Measurements from ENCODE around the gene MEGF9. TPM values are rescaled to one million over a fixed set of nuclear protein-coding genes. Genes with fewer than 3 reads are reported as not detected.
"Not testable (repeated sequence)": the region's sequence is repeated elsewhere in the genome, so short reads cannot be mapped to it uniquely, and the experiment has no call there.

The MEGF9 gene
- total RNA-seq, 2 experiments from 2014 or later, result 3.8 TPM

DNA sequence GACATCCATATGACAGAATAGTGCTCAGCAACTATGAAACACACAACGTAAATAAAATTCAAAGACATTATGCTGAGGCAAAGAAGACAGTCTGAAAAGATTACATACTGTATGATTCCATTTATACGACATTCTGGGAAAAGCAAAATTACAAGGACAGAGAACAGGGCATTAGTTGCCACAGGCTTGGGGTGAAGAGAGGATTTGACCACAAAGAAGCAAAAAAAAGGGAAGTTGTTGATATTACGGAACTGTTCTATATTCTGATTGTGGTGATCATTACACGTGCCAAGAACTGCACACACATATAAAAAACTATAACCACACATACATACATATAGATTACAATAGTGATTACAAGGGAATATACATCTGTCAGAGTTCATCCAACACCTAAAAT, 158.4 kb downstream of the MEGF9 start:
- H3K9me3 Mint-ChIP-seq, result no peaks in the 10 kb centered on the region
- CTCF ChIA-PET, result no interaction called here
- intact Hi-C loops (cut with micrococcal nuclease), result no loop called here
- H3K4me3 Mint-ChIP-seq, result no peak overlapping the region
- no peak overlapping the region for H3K27ac Mint-ChIP-seq
- H3K27me3 Mint-ChIP-seq (ENCODE audit: low read depth), result no peaks in the 10 kb centered on the region
- DNase-seq, result no peak
- H3K4me1 Mint-ChIP-seq (ENCODE audit: low read depth), result peaks cover 5% of the 10 kb centered on the region
- H3K36me3 Mint-ChIP-seq (ENCODE audit: low read depth), result peaks cover 40% of the 10 kb centered on the region

DNA sequence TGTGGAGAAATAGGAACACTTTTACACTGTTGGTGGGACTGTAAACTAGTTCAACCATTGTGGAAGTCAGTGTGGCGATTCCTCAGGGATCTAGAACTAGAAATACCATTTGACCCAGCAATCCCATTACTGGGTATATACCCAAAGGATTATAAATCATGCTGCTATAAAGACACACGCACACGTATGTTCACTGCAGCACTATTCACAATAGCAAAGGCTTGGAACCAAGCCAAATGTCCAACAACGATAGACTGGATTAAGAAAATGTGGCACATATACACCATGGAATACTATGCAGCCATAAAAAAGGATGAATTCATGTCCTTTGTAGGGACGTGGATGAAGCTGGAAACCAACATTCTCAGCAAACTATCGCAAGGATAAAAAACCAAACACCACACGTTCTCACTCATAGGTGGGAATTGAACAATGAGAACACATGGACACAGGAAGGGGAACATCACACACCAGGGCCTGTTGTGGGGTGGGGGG, 162.0 kb downstream of the MEGF9 start:
- DNase-seq; H3K27me3 Mint-ChIP-seq (ENCODE audit: low read depth); intact Hi-C loops (cut with micrococcal nuclease); H3K27ac Mint-ChIP-seq; H3K4me3 Mint-ChIP-seq; CTCF ChIA-PET; H3K4me1 Mint-ChIP-seq (ENCODE audit: low read depth); H3K9me3 Mint-ChIP-seq: not testable (repeated sequence)
- peaks cover 44% of the 10 kb centered on the region for H3K36me3 Mint-ChIP-seq (ENCODE audit: low read depth)

Other genes starting within 250 kb of the MEGF9 start
- 10 to 100 TPM; 92.7 to 99.7 TPM for gene CDK5RAP2, start 134.3 kb downstream of the MEGF9 start, total RNA-seq
- 10 to 100 TPM; 60.8 to 64.4 TPM for gene FBXW2, start 78.9 kb upstream of the MEGF9 start, total RNA-seq
- gene PSMD5, start 128.5 kb upstream of the MEGF9 start, total RNA-seq, result 10 to 100 TPM; 62.1 to 63.5 TPM
- 100 to 1,000 TPM; 289 to 295 TPM for gene PHF19, start 162.7 kb upstream of the MEGF9 start, total RNA-seq
- 10 to 100 TPM; 80.6 to 85.0 TPM for gene TRAF1, start 212.3 kb upstream of the MEGF9 start, total RNA-seq